ENCODE results near the gene C19orf47. TPM values are rescaled to one million over a fixed set of nuclear protein-coding genes. Genes with fewer than 3 reads are reported as not detected.

C19orf47 gene
- total and polyA plus RNA-seq, 2 donors (not counting 3 experiments of a cell fraction or from before 2014, with no cell fraction given), result 16.4 to 27.0 TPM

GRCh38 chr19:40388481-40388880, 40.3 kb upstream of the C19orf47 start:
- no peak overlapping the region for H3K4me2 ChIP-seq (ENCODE audit: insufficient read depth, low read length)
- no peak overlapping the region for H3K9ac ChIP-seq (replicated peaks; ENCODE audit: extremely low read depth, insufficient read depth, low read length)
- no peak overlapping the region for H3K4me3 ChIP-seq (replicated peaks in 1 of 3; ENCODE audit: insufficient read depth in 1 of 3, low read depth in 1 of 3, low read length in 3 of 3)
- no peaks in the 10 kb centered on the region for H4K20me1 ChIP-seq (replicated peaks; ENCODE audit: control insufficient read depth, extremely low read depth, insufficient read depth, low read length)
- intact Hi-C loops (cut with micrococcal nuclease) (no loop called here), dilution Hi-C loops (cut with MboI; ENCODE audit: extremely low pct_ligation_motif_present, low sequenced_read_pairs) (no loop called here)
- H3K79me2 ChIP-seq (ENCODE audit: control insufficient read depth, insufficient read depth, low read length), result no peaks in the 10 kb centered on the region
- no peak for FAIRE-seq
- H3K9me3 ChIP-seq (replicated peaks; ENCODE audit: control insufficient read depth, insufficient read depth, low read length), result no peaks in the 10 kb centered on the region
- TF ChIP-seq FOS (IDR thresholded peaks at IDR 0.05; ENCODE audit: borderline replicate concordance, insufficient read depth, low read length), result no peak
- no peaks in the 10 kb centered on the region for H3K4me1 ChIP-seq (ENCODE audit: control insufficient read depth, extremely low read depth, insufficient read depth, low read length)
- no peaks in the 10 kb centered on the region for H3K27me3 ChIP-seq (ENCODE audit: control insufficient read depth in 2 of 2, insufficient read depth in 2 of 2, low read length in 2 of 2)
- no peak for DNase-seq (ENCODE audit: low read depth, low spot score)
- POLR2A ChIA-PET, result no interaction called here
- no peaks in the 10 kb centered on the region for H3K9me1 ChIP-seq (replicated peaks; ENCODE audit: control insufficient read depth, extremely low read depth, insufficient read depth, low read length)
- H2AFZ ChIP-seq (ENCODE audit: low read depth, low read length), result no peak overlapping the region
- no peaks in the 10 kb centered on the region for H3K36me3 ChIP-seq (ENCODE audit: control insufficient read depth in 2 of 2, extremely low read depth in 1 of 2, insufficient read depth in 2 of 2, low read length in 2 of 2)
- H3K27ac ChIP-seq (ENCODE audit: insufficient read depth, low read depth, low read length), result no peak overlapping the region
- CTCF ChIA-PET, result interaction anchor here (1.0 to 1.3 kb wide), 2 partner anchors 32 to 83 kb away, joined by 3 to 4 read pairs; no protein-coding TSS in a partner anchor
- BruUV-seq (replicated peaks), result no TSS peak

GRCh38 chr19:40387155-40387554, 39.0 kb upstream of the C19orf47 start:
- DNase-seq (ENCODE audit: low read depth, low spot score) (no peak), FAIRE-seq (no peak)
- TF ChIP-seq POLR2A (IDR thresholded peaks at IDR 0.05; ENCODE audit: low read depth, low read length) (no peak), MAX (IDR thresholded peaks at IDR 0.05; ENCODE audit: insufficient read depth, insufficient read length) (no peak), POLR2AphosphoS5 (IDR thresholded peaks at IDR 0.05; ENCODE audit: insufficient read depth, low read depth, low read length) (no peak), EZH2 (IDR thresholded peaks at IDR 0.05; ENCODE audit: borderline replicate concordance, low read depth, low read length, severe bottlenecking) (no peak), CTCF (IDR thresholded peaks at IDR 0.05; ENCODE audit: extremely low read depth in 1 of 2, insufficient read depth in 1 of 2, low read depth in 1 of 2, low read length in 2 of 2) (no peak), FOS (IDR thresholded peaks at IDR 0.05; ENCODE audit: borderline replicate concordance, insufficient read depth, low read length) (no peak), JUN (IDR thresholded peaks at IDR 0.05; ENCODE audit: borderline replicate concordance, insufficient read depth, insufficient read length, low read depth) (no peak), GATA2 (IDR thresholded peaks at IDR 0.05; ENCODE audit: insufficient read depth, insufficient read length, low read depth, low read length) (no peak), MYC (IDR thresholded peaks at IDR 0.05; ENCODE audit: low read depth, low read length) (no peak)
- Histone ChIP-seq H3K79me2 (ENCODE audit: control insufficient read depth, insufficient read depth, low read length) (no peaks in the 10 kb centered on the region), H3K9ac (replicated peaks; ENCODE audit: extremely low read depth, insufficient read depth, low read length) (no peak overlapping the region), H3K36me3 (ENCODE audit: control insufficient read depth in 2 of 2, extremely low read depth in 1 of 2, insufficient read depth in 2 of 2, low read length in 2 of 2) (no peaks in the 10 kb centered on the region), H3K27ac (ENCODE audit: insufficient read depth, low read depth, low read length) (no peak overlapping the region), H3K9me1 (replicated peaks; ENCODE audit: control insufficient read depth, extremely low read depth, insufficient read depth, low read length) (no peaks in the 10 kb centered on the region), H3K27me3 (ENCODE audit: control insufficient read depth in 2 of 2, insufficient read depth in 2 of 2, low read length in 2 of 2) (no peaks in the 10 kb centered on the region), H3K4me3 (replicated peaks in 1 of 3; ENCODE audit: insufficient read depth in 1 of 3, low read depth in 1 of 3, low read length in 3 of 3) (no peak overlapping the region), H2AFZ (ENCODE audit: low read depth, low read length) (no peak overlapping the region), H3K9me3 (replicated peaks; ENCODE audit: control insufficient read depth, insufficient read depth, low read length) (no peaks in the 10 kb centered on the region), H3K4me2 (ENCODE audit: insufficient read depth, low read length) (no peak overlapping the region), H4K20me1 (replicated peaks; ENCODE audit: control insufficient read depth, extremely low read depth, insufficient read depth, low read length) (no peaks in the 10 kb centered on the region), H3K4me1 (ENCODE audit: control insufficient read depth, extremely low read depth, insufficient read depth, low read length) (no peaks in the 10 kb centered on the region)
- no TSS peak for BruUV-seq (replicated peaks)
- dilution Hi-C loops (cut with MboI; ENCODE audit: extremely low pct_ligation_motif_present, low sequenced_read_pairs), result no loop called here
- ChIA-PET CTCF (interaction anchor here (1.0 to 1.3 kb wide), 2 partner anchors 34 to 82 kb away, joined by 3 to 4 read pairs; no protein-coding TSS in a partner anchor), POLR2A (no interaction called here)
- intact Hi-C loops (cut with micrococcal nuclease), result no loop called here

Measured in endothelial cell of umbilical vein (primary cell).